ENCODE data around the gene WWOX. TPM values are rescaled to one million over a fixed set of nuclear protein-coding genes. Genes with fewer than 3 reads are reported as not detected.

WWOX gene
- total RNA-seq, 1 experiment from 2014 or later: 18.0 TPM

- no peak for DNase-seq (ENCODE audit: low read depth)
These were observed 688.8 kb downstream of the WWOX start for GRCh38 chr16:78788276-78788675.

- no peak for DNase-seq (ENCODE audit: low read depth)
These were observed 689.2 kb downstream of the WWOX start for GRCh38 chr16:78788696-78789095.

GRCh38 chr16:78789561-78789960 is 690.1 kb downstream of the WWOX start:
- no peak for DNase-seq (ENCODE audit: low read depth)

- DNase-seq (ENCODE audit: low read depth): peak; percentile 27
These were observed 691.6 kb downstream of the WWOX start for GRCh38 chr16:78791011-78791410.

GRCh38 chr16:78791926-78792325 is 692.5 kb downstream of the WWOX start:
- DNase-seq (ENCODE audit: low read depth): no peak

GRCh38 chr16:78792952-78793351 is 693.5 kb downstream of the WWOX start:
- no peak for DNase-seq (ENCODE audit: low read depth)

- no peak for DNase-seq (ENCODE audit: low read depth)
These were observed 695.3 kb downstream of the WWOX start for GRCh38 chr16:78794581-78795250.

GRCh38 chr16:78795433-78795832 is 696.0 kb downstream of the WWOX start:
- no peak for DNase-seq (ENCODE audit: low read depth)

GRCh38 chr16:78796221-78796866 is 696.9 kb downstream of the WWOX start:
- peak; percentile 62 for DNase-seq (ENCODE audit: low read depth)

- no peak for DNase-seq (ENCODE audit: low read depth)
These were observed 700.0 kb downstream of the WWOX start for GRCh38 chr16:78799429-78799828.

GRCh38 chr16:78800523-78800922 is 701.1 kb downstream of the WWOX start:
- no peak for DNase-seq (ENCODE audit: low read depth)

- no peak for DNase-seq (ENCODE audit: low read depth)
These were observed 704.7 kb downstream of the WWOX start for GRCh38 chr16:78804058-78804735.

- no peak for DNase-seq (ENCODE audit: low read depth)
These were observed 706.1 kb downstream of the WWOX start for GRCh38 chr16:78805556-78805955.

GRCh38 chr16:78811247-78811646 is 711.8 kb downstream of the WWOX start:
- no peak for DNase-seq (ENCODE audit: low read depth)

- DNase-seq (ENCODE audit: low read depth): no peak
These were observed 713.1 kb downstream of the WWOX start for GRCh38 chr16:78812582-78812981.

- no peak for DNase-seq (ENCODE audit: low read depth)
These were observed 714.3 kb downstream of the WWOX start for GRCh38 chr16:78813661-78814311.

GRCh38 chr16:78815713-78816112 is 716.3 kb downstream of the WWOX start:
- DNase-seq (ENCODE audit: low read depth): no peak

- DNase-seq (ENCODE audit: low read depth): no peak
These were observed 717.2 kb downstream of the WWOX start for GRCh38 chr16:78816499-78817195.

GRCh38 chr16:78817200-78817739 is 717.8 kb downstream of the WWOX start:
- no peak for DNase-seq (ENCODE audit: low read depth)

GRCh38 chr16:78821335-78821734 is 721.9 kb downstream of the WWOX start:
- DNase-seq (ENCODE audit: low read depth): no peak

GRCh38 chr16:78822509-78822908 is 723.1 kb downstream of the WWOX start:
- no peak for DNase-seq (ENCODE audit: low read depth)
